ENCODE measurements around the gene ATG7. TPM values are rescaled to one million over a fixed set of nuclear protein-coding genes. Genes with fewer than 3 reads are reported as not detected.

Gene ATG7
- total RNA-seq, 1 experiment from 2014 or later = 29.3 TPM

DNA sequence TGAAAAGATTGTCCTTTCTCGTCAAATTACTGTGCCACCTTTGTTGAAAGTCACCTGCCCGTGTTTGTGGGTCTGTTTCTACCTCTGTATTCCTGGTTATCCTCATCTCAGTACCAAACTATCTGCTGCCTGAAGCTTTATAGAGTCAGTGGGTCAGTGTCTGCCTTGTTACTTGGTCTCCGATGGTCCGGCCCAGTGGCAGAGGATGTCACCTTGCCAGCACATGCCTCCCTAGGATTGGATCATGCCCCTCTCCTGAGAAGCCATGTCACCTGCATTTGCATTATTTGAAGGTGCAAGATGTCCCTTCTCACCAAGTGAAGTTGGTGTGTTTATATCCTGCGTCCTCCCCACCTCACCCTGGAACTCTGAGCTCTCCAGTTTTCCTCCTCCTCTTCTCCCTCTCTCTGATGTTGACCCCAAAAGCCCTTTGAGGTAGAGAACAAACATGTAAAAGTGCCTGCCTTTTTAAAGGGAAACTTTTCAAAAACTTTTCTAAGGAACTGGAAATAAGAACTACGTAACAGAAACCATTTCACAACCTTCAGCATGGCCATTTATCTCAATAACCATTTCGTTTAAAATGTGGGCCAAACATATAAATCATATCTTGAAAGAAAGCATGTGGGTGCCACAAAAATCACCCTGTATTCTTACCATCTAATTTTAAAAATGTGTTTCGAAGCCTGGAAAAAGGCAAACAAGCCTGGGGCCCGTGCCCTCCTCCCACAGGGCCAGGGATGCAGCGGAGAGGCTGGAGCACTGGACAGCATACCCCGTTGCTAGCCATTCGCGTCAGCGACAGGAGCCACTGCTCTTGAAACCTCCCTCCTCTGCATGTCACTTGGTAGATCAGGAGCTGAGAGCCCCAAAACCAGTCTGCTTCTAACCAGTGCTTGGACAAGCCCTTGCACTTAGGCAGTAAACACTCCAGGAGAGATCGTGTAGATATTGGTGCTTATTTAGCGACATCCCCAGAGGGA lies 269.4 kb downstream of the ATG7 start (continued):
- no peak for TF ChIP-seq ZNF274 (IDR thresholded peaks at IDR 0.05; ENCODE audit: low read depth, low read length)
- no peak for TF ChIP-seq EGR1 (IDR thresholded peaks at IDR 0.05; ENCODE audit: low read depth)
- no peak for TF ChIP-seq RAD21 (IDR thresholded peaks at IDR 0.05; ENCODE audit: low read depth)
- TF ChIP-seq, protein P1, sequence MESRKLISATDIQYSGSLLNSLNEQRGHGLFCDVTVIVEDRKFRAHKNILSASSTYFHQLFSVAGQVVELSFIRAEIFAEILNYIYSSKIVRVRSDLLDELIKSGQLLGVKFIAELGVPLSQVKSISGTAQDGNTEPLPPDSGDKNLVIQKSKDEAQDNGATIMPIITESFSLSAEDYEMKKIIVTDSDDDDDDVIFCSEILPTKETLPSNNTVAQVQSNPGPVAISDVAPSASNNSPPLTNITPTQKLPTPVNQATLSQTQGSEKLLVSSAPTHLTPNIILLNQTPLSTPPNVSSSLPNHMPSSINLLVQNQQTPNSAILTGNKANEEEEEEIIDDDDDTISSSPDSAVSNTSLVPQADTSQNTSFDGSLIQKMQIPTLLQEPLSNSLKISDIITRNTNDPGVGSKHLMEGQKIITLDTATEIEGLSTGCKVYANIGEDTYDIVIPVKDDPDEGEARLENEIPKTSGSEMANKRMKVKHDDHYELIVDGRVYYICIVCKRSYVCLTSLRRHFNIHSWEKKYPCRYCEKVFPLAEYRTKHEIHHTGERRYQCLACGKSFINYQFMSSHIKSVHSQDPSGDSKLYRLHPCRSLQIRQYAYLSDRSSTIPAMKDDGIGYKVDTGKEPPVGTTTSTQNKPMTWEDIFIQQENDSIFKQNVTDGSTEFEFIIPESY (IDR thresholded peaks at IDR 0.05; ENCODE audit: extremely low read depth, insufficient replicate concordance, low read length) = no peak
- no peak for TF ChIP-seq POLR2AphosphoS5 (IDR thresholded peaks at IDR 0.05; ENCODE audit: low read depth, low read length)
- no peak for TF ChIP-seq SP1 (IDR thresholded peaks at IDR 0.05; ENCODE audit: low read depth)
- TF ChIP-seq EZH2phosphoT487 (IDR thresholded peaks at IDR 0.05; ENCODE audit: borderline replicate concordance) = no peak
- no peak for TF ChIP-seq JUND (IDR thresholded peaks at IDR 0.05)
- TF ChIP-seq CBX3 (IDR thresholded peaks at IDR 0.05; ENCODE audit: low read depth) = no peak
- no peak for TF ChIP-seq POLR2A (IDR thresholded peaks at IDR 0.05; ENCODE audit: borderline replicate concordance, extremely low read depth, insufficient read depth, insufficient read length)
- no peak for TF ChIP-seq TCF7L2 (IDR thresholded peaks at IDR 0.05; ENCODE audit: borderline replicate concordance, extremely low read depth, insufficient read depth, insufficient read length)
- TF ChIP-seq FOSL1 (IDR thresholded peaks at IDR 0.05; ENCODE audit: low read depth) = no peak

DNA sequence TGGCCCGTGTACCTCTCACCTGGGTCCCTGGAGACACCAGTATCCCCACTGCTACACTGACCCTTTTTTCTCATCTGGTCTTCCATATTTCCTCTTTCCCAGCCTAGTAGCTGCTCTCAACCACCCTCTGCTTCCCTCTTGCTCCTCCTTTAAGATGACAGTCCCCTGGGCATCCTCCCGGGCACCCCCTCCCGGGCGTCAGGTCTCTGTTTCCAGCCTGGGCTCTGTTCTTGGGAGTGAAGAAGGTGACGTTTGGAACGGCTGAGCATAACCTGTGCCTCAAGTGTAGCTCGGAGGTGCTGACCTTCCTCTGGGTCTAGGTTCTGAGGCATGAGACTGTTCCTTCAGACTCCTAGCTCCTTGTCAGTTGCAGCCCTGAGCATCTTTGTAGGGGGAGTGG lies 270.4 kb downstream of the ATG7 start:
- H3K36me3 ChIP-seq (ENCODE audit: control insufficient read depth in 1 of 2, insufficient read depth in 2 of 2, low read length in 2 of 2) = no peaks in the 10 kb centered on the region
- ChIA-PET CTCF (no interaction called here), RAD21 (ENCODE audit: low non-redundant PET in 1 of 2, low total read pairs in 2 of 2, uncharacterized antibody in 2 of 2, unreplicated experiment in 2 of 2) (no interaction called here), POLR2A (no interaction called here)
- no peak overlapping the region for H3K4me3 ChIP-seq (replicated peaks in 1 of 2; ENCODE audit: low read depth in 1 of 2, low read length in 2 of 2)
- H3K27ac ChIP-seq (ENCODE audit: low read depth, low read length) = no peak overlapping the region
- no peak for ATAC-seq
- H3K27me3 ChIP-seq (ENCODE audit: insufficient read depth, low read length) = no peaks in the 10 kb centered on the region
- intact Hi-C loops (cut with micrococcal nuclease) = no loop called here
- H2AFZ ChIP-seq (ENCODE audit: low read depth, low read length, poor library complexity, severe bottlenecking) = no peak overlapping the region
- H3K9ac ChIP-seq (ENCODE audit: low read length) = no peak overlapping the region
- peaks cover 2 to 3% of the 10 kb centered on the region in 2 experiments; a peak in 2 of 4 replicates for H3K4me1 ChIP-seq (ENCODE audit: control insufficient read depth in 1 of 2, insufficient read depth in 2 of 2, low read length in 2 of 2)
- no peak overlapping the region for H3K4me2 ChIP-seq (ENCODE audit: low read length)
- no peak for DNase-seq (ENCODE audit: low read depth, low spot score)
- no peaks in the 10 kb centered on the region for H3K79me2 ChIP-seq (ENCODE audit: insufficient read depth, low read length)
- BruUV-seq (replicated peaks) = no TSS peak
- no peaks in the 10 kb centered on the region for H3K9me3 ChIP-seq (ENCODE audit: control insufficient read depth in 1 of 2, insufficient read depth in 1 of 2, low read depth in 1 of 2, low read length in 2 of 2)
- no peaks in the 10 kb centered on the region for H4K20me1 ChIP-seq (ENCODE audit: insufficient read depth)
- no peak for TF ChIP-seq CEBPB (IDR thresholded peaks at IDR 0.05; ENCODE audit: low read depth)
- no peaks in the 10 kb centered on the region for H3K9me2 ChIP-seq (ENCODE audit: insufficient read depth)

All from HCT116 (cell line).